Erythroblast (primary cell): ENCODE results near the gene KCTD16.

Source experiments
- GATA1 ChIP-seq: IDR thresholded peaks from 2 replicates; pipeline ENCODE4 v1.6.1; 2011; ENCODE audit warnings: low read depth, mild to moderate bottlenecking, control low read depth, low read length, moderate library complexity
- POLR2A ChIP-seq: IDR thresholded peaks from 2 replicates; pipeline ENCODE4 v1.6.1; 2011; ENCODE audit warnings: mild to moderate bottlenecking, low read length

DNA sequence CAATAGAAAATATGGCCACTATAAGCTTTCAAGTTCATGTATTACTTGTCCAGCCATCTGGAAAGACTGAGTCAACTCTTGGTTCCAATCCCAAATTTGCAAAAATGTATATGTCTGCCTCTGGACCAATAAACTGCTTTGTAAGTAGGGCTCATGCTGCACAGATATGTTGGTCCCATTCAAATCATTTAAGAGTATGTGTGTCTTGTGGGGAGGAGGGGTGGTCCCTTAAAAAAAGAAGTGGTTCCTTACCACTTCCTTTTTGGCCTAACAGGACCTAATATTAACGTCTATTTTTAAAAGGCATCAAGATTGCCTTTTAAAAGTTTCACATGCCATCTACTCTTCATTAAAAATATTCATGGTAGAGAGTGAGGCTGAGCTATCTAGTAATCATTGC is 214.9 kb downstream of the KCTD16 start:
- TF ChIP-seq POLR2A, result no peak
- TF ChIP-seq GATA1, result no peak
